Suprapubic skin (tissue), 4 donors: Measurements from ENCODE around the gene MZB1. TPM values are rescaled to one million over a fixed set of nuclear protein-coding genes. Genes with fewer than 3 reads are reported as not detected.

Experiments
- DNase-seq, 2 donors: peaks; one replicate each; pipeline ENCODE4 v3.0.0-alpha.2; 2019; ENCODE audit warnings: low spot score in 2 of 2
- H3K27ac ChIP-seq: fragments of 200-600 bp; sonication (generic); one replicate; pipeline ENCODE4 v1.5.1; 2019
- H3K27me3 ChIP-seq: fragments of 200-600 bp; sonication (generic); one replicate; pipeline ENCODE4 v1.5.1; 2019
- H3K36me3 ChIP-seq: fragments of 200-600 bp; sonication (generic); one replicate; pipeline ENCODE4 v1.5.1; 2019
- H3K4me1 ChIP-seq: fragments of 200-600 bp; sonication (generic); one replicate; pipeline ENCODE4 v1.5.1; 2019
- H3K4me3 ChIP-seq: fragments of 200-600 bp; sonication (generic); one replicate; pipeline ENCODE4 v1.5.1; 2019; ENCODE audit warnings: mild to moderate bottlenecking
- H3K9me3 ChIP-seq: fragments of 200-600 bp; sonication (generic); one replicate; pipeline ENCODE4 v1.5.1; 2019
- CTCF ChIP-seq, 2 donors: fragments of 200-600 bp in 1 of 2; fragments of 450-650 bp in 1 of 2; sonication (generic) in 1 of 2; IDR thresholded peaks; one replicate each; pipeline ENCODE4 v1.5.1; 2016 to 2019; ENCODE audit warnings: antibody characterized with exemption in 2 of 2, mild to moderate bottlenecking in 1 of 2, moderate library complexity in 1 of 2
- EP300 ChIP-seq: sonication (generic); formaldehyde crosslinking; IDR thresholded peaks from one replicate; pipeline ENCODE4 v1.6.1; 2017; ENCODE audit warnings: antibody characterized with exemption
- POLR2A ChIP-seq, 2 donors: fragments of 450-650 bp; IDR thresholded peaks; one replicate each; pipeline ENCODE4 v1.6.1; 2017; ENCODE audit warnings: antibody characterized with exemption in 2 of 2, mild to moderate bottlenecking in 2 of 2, moderate library complexity in 2 of 2
- POLR2AphosphoS5 ChIP-seq, 3 donors: sonication (generic); formaldehyde crosslinking; IDR thresholded peaks; one replicate each; pipeline ENCODE4 v1.6.1; 2017; ENCODE audit warnings: antibody characterized with exemption in 3 of 3
- WGBS: methylation state at CpG from one replicate; pipeline ENCODE4 v1.1.5; 2018; 5-methylcytosine and 5-hydroxymethylcytosine counted together
- total RNA-seq, 4 donors: library from RNA; depleted of rRNA; stranded (reverse); fragments of >200 nt; gene quantifications; one replicate each; pipeline ENCODE4 v1.1.0, GENCODE V29; 2016

MZB1 gene
- total RNA-seq, 4 donors from 2014 or later = not detected

GRCh38 chr5:139403787-139404483 lies 14.2 kb upstream of the MZB1 start, which contains the start of gene SPATA24:
SPATA24 (minus strand) TSS chr5:139404089; CDS start chr5:139404060, 29 bp downstream.
- 1% methylated on average over 35 of the region's 41 CpGs for WGBS
- TF ChIP-seq POLR2AphosphoS5 (IDR thresholded peaks at IDR 0.05) = peak in 2 of 3 donors; percentile 47 to 63
- TF ChIP-seq CTCF (IDR thresholded peaks at IDR 0.05) = no peak
- H3K9me3 ChIP-seq = no peaks in the 10 kb centered on the region

GRCh38 chr5:139403418-139403786 lies 13.7 kb upstream of the MZB1 start:
- Histone ChIP-seq H3K9me3 (no peaks in the 10 kb centered on the region), H3K4me3 (peak overlapping the region; percentile 56), H3K4me1 (peaks cover 20% of the 10 kb centered on the region), H3K36me3 (no peaks in the 10 kb centered on the region), H3K27ac (peak overlapping the region; percentile 91), H3K27me3 (no peaks in the 10 kb centered on the region)
- no peak for DNase-seq
- no peak for TF ChIP-seq CTCF (IDR thresholded peaks at IDR 0.05)
- TF ChIP-seq EP300 = no peak
- no peak for TF ChIP-seq POLR2AphosphoS5 (IDR thresholded peaks at IDR 0.05)
- no peak for TF ChIP-seq POLR2A (IDR thresholded peaks at IDR 0.05)
- 17% methylated on average over 6 of the region's 7 CpGs for WGBS

More at GRCh38 chr5:139403787-139404483, 14.2 kb upstream of the MZB1 start, which contains the start of gene SPATA24:
- H3K36me3 ChIP-seq = no peaks in the 10 kb centered on the region
- H3K27me3 ChIP-seq = no peaks in the 10 kb centered on the region
- peak; percentile 99 for DNase-seq
- H3K4me3 ChIP-seq = peak within 1 kb of the TSS; percentile 56
- peaks cover 20% of the 10 kb centered on the region for H3K4me1 ChIP-seq
- peak within 1 kb of the TSS; percentile 91 for H3K27ac ChIP-seq

GRCh38 chr5:139402561-139403158 lies 12.9 kb upstream of the MZB1 start:
- Histone ChIP-seq H3K4me1 (peaks cover 20% of the 10 kb centered on the region), H3K9me3 (no peaks in the 10 kb centered on the region), H3K4me3 (no peak overlapping the region), H3K27me3 (no peaks in the 10 kb centered on the region), H3K27ac (no peak overlapping the region), H3K36me3 (no peaks in the 10 kb centered on the region)
- 81% methylated on average over 7 of the region's 7 CpGs for WGBS
- no peak for TF ChIP-seq CTCF (IDR thresholded peaks at IDR 0.05)
- no peak for TF ChIP-seq POLR2A (IDR thresholded peaks at IDR 0.05)
- TF ChIP-seq EP300 = no peak
- no peak for TF ChIP-seq POLR2AphosphoS5 (IDR thresholded peaks at IDR 0.05)
- no peak for DNase-seq

- H3K36me3 ChIP-seq = no peaks in the 10 kb centered on the region
- peaks cover 16% of the 10 kb centered on the region for H3K4me1 ChIP-seq
- H3K4me3 ChIP-seq = no peak overlapping the region
- DNase-seq = no peak
- TF ChIP-seq EP300 = no peak
- no peak for TF ChIP-seq POLR2AphosphoS5 (IDR thresholded peaks at IDR 0.05)
- no peak for TF ChIP-seq POLR2A (IDR thresholded peaks at IDR 0.05)
- TF ChIP-seq CTCF (IDR thresholded peaks at IDR 0.05) = no peak
- WGBS = 90% methylated on average over 10 of the region's 10 CpGs
- H3K27me3 ChIP-seq = no peaks in the 10 kb centered on the region
- H3K9me3 ChIP-seq = no peaks in the 10 kb centered on the region
- H3K27ac ChIP-seq = no peak overlapping the region
Measured at GRCh38 chr5:139401546-139401945, 11.8 kb upstream of the MZB1 start.

- 77% methylated on average over 4 of the region's 6 CpGs for WGBS
- H3K4me3 ChIP-seq = no peak overlapping the region
- no peak for TF ChIP-seq POLR2A (IDR thresholded peaks at IDR 0.05)
- no peak for TF ChIP-seq EP300
- no peak for TF ChIP-seq POLR2AphosphoS5 (IDR thresholded peaks at IDR 0.05)
- TF ChIP-seq CTCF (IDR thresholded peaks at IDR 0.05) = no peak
- no peaks in the 10 kb centered on the region for H3K36me3 ChIP-seq
- H3K27me3 ChIP-seq = peaks cover 5% of the 10 kb centered on the region
- peaks cover 21% of the 10 kb centered on the region for H3K4me1 ChIP-seq
- no peaks in the 10 kb centered on the region for H3K9me3 ChIP-seq
- no peak for DNase-seq
- H3K27ac ChIP-seq = no peak overlapping the region
Measured at GRCh38 chr5:139399501-139400121, 9.9 kb upstream of the MZB1 start.
